Right lobe of liver (tissue), 4 donors: ENCODE results near the gene RNPEPL1.

Experiments used
- CTCF ChIP-seq, 4 donors: fragments of 200-600 bp in 3 of 4; fragments of 450-650 bp in 1 of 4; IDR thresholded peaks; one replicate each; pipeline versions ENCODE4 v1.5.1 to v1.8.0; 2016 to 2022; ENCODE audit warnings: antibody characterized with exemption in 4 of 4, mild to moderate bottlenecking in 2 of 4
- POLR2A ChIP-seq: fragments of 450-650 bp; IDR thresholded peaks from one replicate; pipeline ENCODE4 v1.6.1; 2017; ENCODE audit warnings: antibody characterized with exemption, mild to moderate bottlenecking
- donor health status: DM: no; HTN: no; CAD: no.
- donor health status: DM: no; HTN: no; CAD: no.
- donor health status: DM: no; HTN: yes; CAD: no.

DNA sequence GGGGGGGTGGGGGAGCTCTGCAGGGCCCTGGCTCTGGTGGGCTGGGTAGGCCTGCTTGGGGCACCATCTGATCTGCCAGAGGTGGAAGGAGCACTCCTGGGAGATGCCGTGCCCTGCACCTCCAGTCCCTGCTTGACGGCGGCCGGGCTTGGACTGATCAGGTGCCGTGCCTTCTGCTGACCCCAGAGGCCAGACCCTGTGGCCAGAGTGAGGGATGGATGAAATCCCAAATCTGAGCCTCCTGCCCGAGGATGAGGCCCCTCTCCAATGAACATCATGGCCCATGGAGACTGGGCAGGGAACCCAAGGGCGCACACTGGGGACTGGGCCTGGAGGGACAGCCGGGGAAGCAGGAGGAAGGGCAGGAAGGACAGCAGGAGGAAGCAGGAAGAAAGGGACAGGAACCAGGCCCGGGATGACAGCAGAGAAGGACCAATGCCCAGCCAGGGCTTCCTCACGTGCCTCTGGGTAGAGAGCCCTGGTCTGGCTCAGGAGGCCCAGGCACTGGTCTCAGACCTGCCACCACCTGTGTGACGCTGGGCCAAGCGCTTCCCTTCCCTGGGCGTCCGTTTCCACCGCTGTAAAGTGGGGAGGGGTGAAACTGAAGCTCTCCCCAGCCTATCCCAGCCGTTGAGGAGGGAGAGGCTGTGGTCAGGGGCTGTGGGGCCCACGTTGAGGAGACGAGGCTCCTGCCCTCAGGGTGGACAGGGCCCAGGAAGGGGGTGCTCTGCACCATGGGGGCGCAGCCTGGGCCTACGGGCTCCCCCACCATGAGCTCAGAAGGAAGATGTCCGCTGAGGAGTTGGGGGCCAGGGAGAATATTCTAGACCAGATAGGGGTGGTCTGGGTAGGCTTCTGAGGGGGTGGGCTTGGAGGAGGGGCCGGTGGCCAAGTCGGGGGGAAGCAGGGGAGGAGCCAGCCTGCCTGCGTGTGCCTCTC, 56.0 kb downstream of the RNPEPL1 start:
- TF ChIP-seq CTCF (IDR thresholded peaks at IDR 0.05) = no peak
- TF ChIP-seq POLR2A = no peak
